ENCODE data around the gene PPP1R1A.

- no peak for TF ChIP-seq CTCF (IDR thresholded peaks at IDR 0.05)
- TF ChIP-seq POLR2A (IDR thresholded peaks at IDR 0.05; ENCODE audit: low read depth): no peak
Observed at GRCh38 chr12:54589964-54590363, 1.5 kb upstream of the PPP1R1A start.

All from esophagus muscularis mucosa (tissue), 3 donors.